Measurements from ENCODE around the gene PDXK. TPM values are rescaled to one million over a fixed set of nuclear protein-coding genes. Genes with fewer than 3 reads are reported as not detected.

PDXK gene
- total and polyA plus RNA-seq, 10 of the 15 experiments (the other 5 are each of a cell fraction or from before 2014, with no cell fraction given), result 3.7 to 141 (median 60.0) TPM

DNA sequence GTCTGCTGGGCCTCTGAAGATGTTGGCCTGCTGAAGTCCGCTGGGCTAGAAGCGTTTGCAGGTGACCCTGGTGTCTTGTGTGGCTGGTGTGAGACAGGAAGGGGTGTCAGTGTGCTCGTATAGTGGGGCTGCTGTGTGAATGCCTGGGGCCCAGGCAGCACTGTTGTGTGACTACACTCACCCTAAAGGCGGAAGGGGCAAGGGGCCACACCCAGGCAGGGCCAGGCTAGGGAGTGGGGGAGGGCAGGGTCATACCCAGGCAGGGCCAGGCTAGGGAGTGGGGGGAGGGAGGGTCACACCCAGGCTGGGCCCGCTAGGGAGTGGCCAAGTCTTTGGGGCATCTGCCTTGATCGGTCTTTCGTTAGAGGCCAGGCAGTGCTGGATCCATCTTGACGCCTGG lies 25.0 kb downstream of the PDXK start:
- ChIA-PET RAD21 (ENCODE audit: unreplicated experiment) (no interaction called here), SMC1A (ENCODE audit: uncharacterized antibody, unreplicated experiment) (no interaction called here), CTCF (no interaction called here), POLR2A (no interaction called here)
- TF ChIP-seq GATAD2B (conservative IDR thresholded peaks at IDR 0.05; ENCODE audit: low read depth) (no peak), IRF5 (IDR thresholded peaks at IDR 0.05; ENCODE audit: borderline replicate concordance) (no peak), ATF2 (IDR thresholded peaks at IDR 0.05; ENCODE audit: low read length) (no peak), SIX5 (IDR thresholded peaks at IDR 0.05; ENCODE audit: low read depth, low read length, severe bottlenecking) (no peak), SMC3 (IDR thresholded peaks at IDR 0.05; ENCODE audit: borderline replicate concordance, low read length) (no peak), SREBF2 (IDR thresholded peaks at IDR 0.05; ENCODE audit: low read length) (no peak)
- TF ChIP-seq, protein P1, sequence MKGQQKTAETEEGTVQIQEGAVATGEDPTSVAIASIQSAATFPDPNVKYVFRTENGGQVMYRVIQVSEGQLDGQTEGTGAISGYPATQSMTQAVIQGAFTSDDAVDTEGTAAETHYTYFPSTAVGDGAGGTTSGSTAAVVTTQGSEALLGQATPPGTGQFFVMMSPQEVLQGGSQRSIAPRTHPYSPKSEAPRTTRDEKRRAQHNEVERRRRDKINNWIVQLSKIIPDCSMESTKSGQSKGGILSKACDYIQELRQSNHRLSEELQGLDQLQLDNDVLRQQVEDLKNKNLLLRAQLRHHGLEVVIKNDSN (IDR thresholded peaks at IDR 0.05; ENCODE audit: borderline replicate concordance, extremely low read length, insufficient read depth, low read depth, low read length), result no peak
- TF ChIP-seq, protein P2, sequence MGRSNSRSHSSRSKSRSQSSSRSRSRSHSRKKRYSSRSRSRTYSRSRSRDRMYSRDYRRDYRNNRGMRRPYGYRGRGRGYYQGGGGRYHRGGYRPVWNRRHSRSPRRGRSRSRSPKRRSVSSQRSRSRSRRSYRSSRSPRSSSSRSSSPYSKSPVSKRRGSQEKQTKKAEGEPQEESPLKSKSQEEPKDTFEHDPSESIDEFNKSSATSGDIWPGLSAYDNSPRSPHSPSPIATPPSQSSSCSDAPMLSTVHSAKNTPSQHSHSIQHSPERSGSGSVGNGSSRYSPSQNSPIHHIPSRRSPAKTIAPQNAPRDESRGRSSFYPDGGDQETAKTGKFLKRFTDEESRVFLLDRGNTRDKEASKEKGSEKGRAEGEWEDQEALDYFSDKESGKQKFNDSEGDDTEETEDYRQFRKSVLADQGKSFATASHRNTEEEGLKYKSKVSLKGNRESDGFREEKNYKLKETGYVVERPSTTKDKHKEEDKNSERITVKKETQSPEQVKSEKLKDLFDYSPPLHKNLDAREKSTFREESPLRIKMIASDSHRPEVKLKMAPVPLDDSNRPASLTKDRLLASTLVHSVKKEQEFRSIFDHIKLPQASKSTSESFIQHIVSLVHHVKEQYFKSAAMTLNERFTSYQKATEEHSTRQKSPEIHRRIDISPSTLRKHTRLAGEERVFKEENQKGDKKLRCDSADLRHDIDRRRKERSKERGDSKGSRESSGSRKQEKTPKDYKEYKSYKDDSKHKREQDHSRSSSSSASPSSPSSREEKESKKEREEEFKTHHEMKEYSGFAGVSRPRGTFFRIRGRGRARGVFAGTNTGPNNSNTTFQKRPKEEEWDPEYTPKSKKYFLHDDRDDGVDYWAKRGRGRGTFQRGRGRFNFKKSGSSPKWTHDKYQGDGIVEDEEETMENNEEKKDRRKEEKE (IDR thresholded peaks at IDR 0.05), result no peak
- DNase-seq (ENCODE audit: low read depth, low spot score) (no peak), FAIRE-seq (no peak), ATAC-seq (no peak)
- H3K9ac ChIP-seq (ENCODE audit: control insufficient read depth, insufficient read depth, low read length), result no peak overlapping the region
- H3K27ac ChIP-seq (ENCODE audit: control insufficient read depth, insufficient read depth), result no peak overlapping the region
- H2AFZ ChIP-seq (ENCODE audit: control insufficient read depth, low read depth, low read length), result no peak overlapping the region
- H3K36me3 ChIP-seq (ENCODE audit: control insufficient read depth in 2 of 2, insufficient read depth in 2 of 2, low read length in 1 of 2), result peaks cover 18 to 26% of the 10 kb centered on the region in 2 experiments; a peak in 3 of 4 replicates
- H3K4me1 ChIP-seq (ENCODE audit: control insufficient read depth, insufficient read depth, low read length), result no peaks in the 10 kb centered on the region
- BruUV-seq (replicated peaks), result no TSS peak
- no peaks in the 10 kb centered on the region for H3K79me2 ChIP-seq (ENCODE audit: control insufficient read depth, insufficient read depth, low read length)
- intact Hi-C loops (cut with micrococcal nuclease; ENCODE audit: unreplicated experiment) (no loop called here), in situ Hi-C loops (cut with MboI) (no loop called here)
- WGBS (ENCODE audit: insufficient coverage, insufficient replicate concordance, low lambda C conversion rate, missing lambda C conversion rate), result 94% methylated on average over 8 of the region's 8 CpGs
- no peak overlapping the region for H3K4me2 ChIP-seq (ENCODE audit: control insufficient read depth, insufficient read depth)
- H3K4me3 ChIP-seq, result no peak overlapping the region
- no peaks in the 10 kb centered on the region for H4K20me1 ChIP-seq (ENCODE audit: control insufficient read depth, insufficient read depth)
- H3K27me3 ChIP-seq (replicated peaks in 1 of 2; ENCODE audit: control insufficient read depth in 2 of 2, insufficient read depth in 2 of 2, low read length in 1 of 2), result no peaks in the 10 kb centered on the region
- no peaks in the 10 kb centered on the region for H3K9me3 ChIP-seq (replicated peaks; ENCODE audit: control insufficient read depth, insufficient read depth, low read length)

All from GM12878 (cell line).